Common myeloid progenitor, CD34-positive (primary cell): Measurements from ENCODE around the gene TMEFF1.
A peak's percentile ranks its signal among the peaks of the same experiment; 100 is the strongest.

ENCODE experiments used
- CTCF ChIA-PET: fragments of 350-600 bp; sonication (Branson Sonifier 250); formaldehyde crosslinking; loops from one replicate; lab custom pipeline; 2021; ENCODE audit warnings: antibody characterized with exemption; lab: Charles Lee
- POLR2A ChIA-PET: fragments of 350-600 bp; sonication (Branson Sonifier 250); formaldehyde crosslinking; loops from one replicate; lab custom pipeline; 2021; ENCODE audit warnings: antibody characterized with exemption; lab: Charles Lee
- DNase-seq, 3 donors: peaks; one replicate each; pipeline versions ENCODE4 v3.0.0 to v3.0.0-alpha.2; 2013
- H3K27ac ChIP-seq, 2 experiments: 1 replicate in 1 of 2; 2 replicates in 1 of 2; pipeline ENCODE4 v1.7.0; 2013; ENCODE audit warnings: inconsistent platforms in 2 of 2, low read length in 2 of 2, mild to moderate bottlenecking in 2 of 2, low read depth in 1 of 2, moderate library complexity in 1 of 2; ENCODE audit not compliant: severe bottlenecking in 2 of 2, insufficient read depth in 1 of 2, poor library complexity in 1 of 2
- H3K27me3 ChIP-seq, 5 experiments: replicated peaks in 2 of 5; 1 replicate in 3 of 5; 2 replicates in 2 of 5; pipeline versions ENCODE4 v1.6.1 to v1.7.0; 2013; ENCODE audit warnings: low read length in 4 of 5, mild to moderate bottlenecking in 2 of 5, moderate library complexity in 2 of 5, inconsistent platforms in 1 of 5; ENCODE audit not compliant: insufficient read depth in 5 of 5, control insufficient read depth in 4 of 5
- H3K36me3 ChIP-seq, 4 experiments: 1 replicate in 2 of 4; 2 replicates in 2 of 4; pipeline versions ENCODE4 v1.6.1 to v1.7.0; 2013; ENCODE audit warnings: low read length in 3 of 4, control low read depth in 1 of 4, mild to moderate bottlenecking in 1 of 4; ENCODE audit not compliant: control insufficient read depth in 4 of 4, insufficient read depth in 4 of 4
- H3K4me1 ChIP-seq, 4 experiments: 1 replicate in 3 of 4; 2 replicates in 1 of 4; pipeline versions ENCODE4 v1.6.1 to v1.7.1; 2013; ENCODE audit warnings: low read length in 3 of 4, mild to moderate bottlenecking in 3 of 4, control low read depth in 1 of 4, inconsistent platforms in 1 of 4, moderate library complexity in 1 of 4; ENCODE audit not compliant: control insufficient read depth in 4 of 4, insufficient read depth in 4 of 4; ENCODE audit errors: control extremely low read depth in 1 of 4
- H3K4me3 ChIP-seq, 7 experiments: 1 replicate in 4 of 7; 2 replicates in 3 of 7; pipeline versions ENCODE4 v1.5.1 to v1.7.0; 2013; ENCODE audit warnings: mild to moderate bottlenecking in 7 of 7, low read length in 6 of 7, moderate library complexity in 6 of 7, inconsistent platforms in 2 of 7, low read depth in 2 of 7, control low read depth in 1 of 7; ENCODE audit not compliant: insufficient read depth in 4 of 7, control insufficient read depth in 1 of 7; ENCODE audit errors: extremely low read depth in 1 of 7
- H3K9me3 ChIP-seq, 5 experiments: 1 replicate in 4 of 5; 2 replicates in 1 of 5; pipeline versions ENCODE4 v1.6.1 to v1.7.1; 2013; ENCODE audit warnings: low read length in 4 of 5, mild to moderate bottlenecking in 2 of 5, inconsistent platforms in 1 of 5, low read depth in 1 of 5, moderate library complexity in 1 of 5; ENCODE audit not compliant: control insufficient read depth in 4 of 5, insufficient read depth in 2 of 5; ENCODE audit errors: control extremely low read depth in 1 of 5
- WGBS: methylation state at CpG from one replicate; pipeline ENCODE4 v1.1.5; 2013; ENCODE audit not compliant: insufficient coverage; 5-methylcytosine and 5-hydroxymethylcytosine counted together

TMEFF1 gene

GRCh38 chr9:100473276-100474081, 530 bp downstream of the TMEFF1 start:
- peak overlapping the region; percentile 58 to 80 (median 73) for H3K4me3 ChIP-seq
- ChIA-PET POLR2A (no interaction called here), CTCF (interaction anchor here (1.1 kb wide), 1 partner anchor 10 kb away, joined by 4 read pairs; no protein-coding TSS in a partner anchor)
- H3K36me3 ChIP-seq = no peaks in the 10 kb centered on the region
- no peak overlapping the region for H3K27ac ChIP-seq
- WGBS = under 1% methylated on average over 67 of the region's 108 CpGs
- no peaks in the 10 kb centered on the region for H3K9me3 ChIP-seq
- peaks cover 0 to 18% (median 3%) of the 10 kb centered on the region in 5 experiments for H3K27me3 ChIP-seq
- H3K4me1 ChIP-seq = peaks cover 4 to 16% (median 10%) of the 10 kb centered on the region in 4 experiments
- peak; percentile 31 to 76 (median 60) for DNase-seq

DNA sequence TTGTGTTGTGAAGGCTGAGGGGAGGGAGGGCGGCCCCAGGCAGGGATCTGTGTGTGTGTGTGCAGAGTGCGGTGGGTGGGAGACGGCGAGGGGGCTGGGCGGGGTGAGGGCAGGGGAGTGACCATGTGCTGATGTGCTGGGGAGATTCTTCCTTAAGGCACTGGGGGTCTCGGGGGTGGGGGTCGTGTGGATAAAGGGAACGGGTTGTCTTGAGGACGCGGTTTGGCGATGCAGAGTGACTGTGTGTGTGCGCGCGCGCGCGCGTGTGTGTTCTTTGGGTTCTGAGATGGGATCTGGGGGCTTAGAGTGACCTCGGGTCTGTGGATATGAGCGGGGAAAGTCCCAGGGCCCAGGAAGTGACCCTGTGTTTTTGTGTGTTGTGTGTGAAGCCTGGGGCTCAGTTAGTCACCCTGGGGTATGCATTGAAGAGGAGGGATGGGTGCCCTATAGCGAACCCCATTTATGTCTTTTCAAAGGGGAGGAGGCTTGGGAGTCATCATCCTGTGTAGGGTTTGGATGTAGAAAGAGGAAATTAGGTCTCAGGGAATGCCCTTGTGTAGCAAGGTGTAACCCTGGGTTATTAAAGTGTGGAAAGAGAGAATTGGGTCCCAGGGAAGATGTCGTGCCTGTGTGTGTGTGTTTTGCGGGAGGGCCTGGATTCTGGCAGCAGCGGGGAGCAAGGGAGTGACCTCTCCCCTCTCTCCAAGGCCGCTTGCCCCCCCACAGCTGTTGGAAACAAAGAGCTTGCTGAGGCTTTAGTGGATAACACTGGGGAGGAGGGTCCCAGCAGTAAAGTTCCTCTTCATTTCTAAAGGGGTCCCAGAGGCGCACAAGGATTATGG, 1.4 kb downstream of the TMEFF1 start:
- Histone ChIP-seq H3K4me1 (peaks cover 4 to 16% (median 10%) of the 10 kb centered on the region in 4 experiments), H3K9me3 (no peaks in the 10 kb centered on the region), H3K4me3 (peak overlapping the region; percentile 58 to 80 (median 73)), H3K36me3 (no peaks in the 10 kb centered on the region), H3K27me3 (peaks cover 0 to 18% (median 3%) of the 10 kb centered on the region in 5 experiments), H3K27ac (no peak overlapping the region)
- DNase-seq = peak in 2 of 3 donors; percentile 41 to 47
- ChIA-PET CTCF (no interaction called here), POLR2A (no interaction called here)
- WGBS = 35% methylated on average over 24 of the region's 26 CpGs

DNA sequence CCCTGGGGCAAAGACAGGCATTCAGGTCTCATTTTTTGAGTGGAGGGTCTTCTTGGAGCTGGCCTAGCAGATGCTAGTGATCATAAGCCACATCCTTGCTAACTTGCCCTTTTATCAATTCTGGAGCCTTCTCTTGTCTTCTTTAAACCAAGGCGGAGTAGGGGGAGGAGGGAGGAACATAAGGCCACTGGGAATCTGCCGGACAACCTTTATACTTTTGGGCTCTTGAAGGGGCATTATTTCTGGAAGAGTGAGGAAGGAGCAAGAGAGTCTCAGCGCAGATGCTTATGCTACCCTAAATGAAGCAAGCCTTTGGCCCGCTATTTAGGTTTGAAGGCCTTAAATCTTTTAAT, 2.0 kb downstream of the TMEFF1 start:
- ChIA-PET POLR2A (no interaction called here), CTCF (no interaction called here)
- Histone ChIP-seq H3K27me3 (peaks cover 0 to 18% (median 3%) of the 10 kb centered on the region in 5 experiments), H3K4me1 (peaks cover 4 to 16% (median 10%) of the 10 kb centered on the region in 4 experiments), H3K9me3 (no peaks in the 10 kb centered on the region), H3K4me3 (no peak overlapping the region), H3K27ac (no peak overlapping the region), H3K36me3 (no peaks in the 10 kb centered on the region)
- 100% methylated on average over 1 of the region's 4 CpGs for WGBS
- DNase-seq = no peak

- no peak overlapping the region for H3K4me3 ChIP-seq
- H3K36me3 ChIP-seq = no peaks in the 10 kb centered on the region
- H3K27me3 ChIP-seq = peaks cover 0 to 18% (median 3%) of the 10 kb centered on the region in 5 experiments
- POLR2A ChIA-PET = no interaction called here
- no peak for DNase-seq
- H3K4me1 ChIP-seq = peaks cover 4 to 15% (median 10%) of the 10 kb centered on the region in 4 experiments
- 100% methylated on average over 2 of the region's 4 CpGs for WGBS
- CTCF ChIA-PET = interaction anchor here (1.3 kb wide), 2 partner anchors 8 to 12 kb away, joined by 3 to 4 read pairs; no protein-coding TSS in a partner anchor
- no peak overlapping the region for H3K27ac ChIP-seq
- H3K9me3 ChIP-seq = no peaks in the 10 kb centered on the region
Measured at GRCh38 chr9:100477241-100477640, 4.3 kb downstream of the TMEFF1 start.

- 97% methylated on average over 4 of the region's 6 CpGs for WGBS
- Histone ChIP-seq H3K27me3 (peaks cover 0 to 18% (median 3%) of the 10 kb centered on the region in 5 experiments), H3K9me3 (no peaks in the 10 kb centered on the region), H3K27ac (no peak overlapping the region), H3K36me3 (no peaks in the 10 kb centered on the region), H3K4me1 (peaks cover 0 to 10% (median 5%) of the 10 kb centered on the region in 4 experiments), H3K4me3 (no peak overlapping the region)
- ChIA-PET CTCF (interaction anchor here (1.2 to 1.3 kb wide), 2 partner anchors 13 to 124 kb away, joined by 3 to 4 read pairs; no protein-coding TSS in a partner anchor), POLR2A (no interaction called here)
- no peak for DNase-seq
Measured at GRCh38 chr9:100478192-100478591, 5.2 kb downstream of the TMEFF1 start.

- Histone ChIP-seq H3K27ac (no peak overlapping the region), H3K27me3 (peaks cover 0 to 4% (median 0%) of the 10 kb centered on the region in 5 experiments), H3K9me3 (no peaks in the 10 kb centered on the region), H3K4me1 (no peaks in the 10 kb centered on the region), H3K4me3 (no peak overlapping the region), H3K36me3 (no peaks in the 10 kb centered on the region)
- no CpG with 5 or more reads among the region's 2 CpGs for WGBS
- DNase-seq = no peak
- ChIA-PET CTCF (no interaction called here), POLR2A (no interaction called here)
Measured at GRCh38 chr9:100479820-100480219, 6.9 kb downstream of the TMEFF1 start.
